K562 (cell line): ENCODE data around the gene RETREG2. TPM values are rescaled to one million over a fixed set of nuclear protein-coding genes. Genes with fewer than 3 reads are reported as not detected.

Source experiments
- BCL6 ChIP-seq: fragments of 250-450 bp; sonication (Bioruptor Pico); IDR thresholded peaks from 2 replicates; pipeline ENCODE4 v1.4.0; 2020
- BRCA1 ChIP-seq, 2 experiments: fragments of 450-650 bp in 1 of 2; sonication (generic) in 1 of 2; formaldehyde crosslinking in 1 of 2; IDR thresholded peaks; 2 replicates each; pipeline versions ENCODE4 v1.5.0 to v1.6.1; 2017 to 2020; ENCODE audit warnings: mild to moderate bottlenecking in 1 of 2, missing genetic modification reagents in 1 of 2
- CREB1 ChIP-seq, 2 experiments: sonication (generic) in 1 of 2; formaldehyde crosslinking in 1 of 2; IDR thresholded peaks; 2 replicates each; pipeline versions ENCODE4 v1.6.1 to v1.8.0; 2012 to 2022; ENCODE audit warnings: inconsistent platforms in 1 of 2, mild to moderate bottlenecking in 1 of 2, missing genetic modification reagents in 1 of 2, moderate library complexity in 1 of 2
- CREB3 ChIP-seq: fragments of 450-650 bp; conservative IDR thresholded peaks from 2 replicates; pipeline ENCODE4 v1.6.1; 2016; ENCODE audit warnings: missing genetic modification characterization, low read depth, mild to moderate bottlenecking, missing compliant biosample characterization, moderate library complexity
- DEAF1 ChIP-seq: fragments of 450-650 bp; formaldehyde crosslinking; IDR thresholded peaks from 2 replicates; pipeline ENCODE4 v1.4.0; 2020; ENCODE audit warnings: mild to moderate bottlenecking, moderate library complexity
- FOXJ3 ChIP-seq: sonication (generic); formaldehyde crosslinking; IDR thresholded peaks from 2 replicates; pipeline ENCODE4 v1.4.0; 2020; ENCODE audit warnings: mild to moderate bottlenecking, missing genetic modification reagents
- MTA1 ChIP-seq: fragments of 450-650 bp; IDR thresholded peaks from 2 replicates; pipeline ENCODE4 v1.6.1; 2017; ENCODE audit warnings: borderline replicate concordance
- NCOA2 ChIP-seq, 2 experiments: fragments of 450-650 bp; IDR thresholded peaks; 2 replicates each; pipeline ENCODE4 v1.6.1; 2018; ENCODE audit warnings: mild to moderate bottlenecking in 2 of 2, moderate library complexity in 1 of 2; ENCODE audit not compliant: partially characterized antibody in 2 of 2
- NCOA4 ChIP-seq: fragments of 450-650 bp; IDR thresholded peaks from 2 replicates; pipeline ENCODE4 v1.6.1; 2018; ENCODE audit warnings: mild to moderate bottlenecking; ENCODE audit not compliant: partially characterized antibody
- NCOR1 ChIP-seq: fragments of 450-650 bp; IDR thresholded peaks from 2 replicates; pipeline ENCODE4 v1.6.1; 2016; ENCODE audit warnings: mild to moderate bottlenecking, moderate library complexity
- NFE2 ChIP-seq: IDR thresholded peaks from 2 replicates; pipeline ENCODE4 v1.6.1; 2014; ENCODE audit warnings: antibody characterized with exemption, low read depth
- NKRF ChIP-seq: fragments of 450-650 bp; IDR thresholded peaks from 2 replicates; pipeline ENCODE4 v1.6.1; 2016; ENCODE audit warnings: borderline replicate concordance
- PCBP1 ChIP-seq: fragments of 200-400 bp; formaldehyde crosslinking; IDR thresholded peaks from 2 replicates; pipeline ENCODE4 v1.6.1; 2018; ENCODE audit warnings: mild to moderate bottlenecking, low read depth, low read length; ENCODE audit not compliant: poor library complexity, severe bottlenecking
- SIRT6 ChIP-seq: IDR thresholded peaks from one replicate; pipeline ENCODE4 v1.6.1; 2012; ENCODE audit warnings: low read depth, mild to moderate bottlenecking, control low read depth, inconsistent platforms, low read length, moderate library complexity
- TAF15 ChIP-seq: fragments of 200-400 bp; formaldehyde crosslinking; IDR thresholded peaks from 2 replicates; pipeline ENCODE4 v1.6.1; 2017; ENCODE audit warnings: mild to moderate bottlenecking, low read depth, low read length, moderate library complexity
- TFAP4 ChIP-seq: sonication (generic); formaldehyde crosslinking; IDR thresholded peaks from 2 replicates; pipeline ENCODE4 v1.8.0; 2022; ENCODE audit warnings: missing genetic modification reagents, mild to moderate bottlenecking, moderate library complexity, borderline replicate concordance
- XRCC4 ChIP-seq: IDR thresholded peaks from one replicate; pipeline ENCODE4 v1.6.1; 2011; ENCODE audit not compliant: insufficient read depth, insufficient read length; ENCODE audit errors: extremely low read depth
- ZEB2 ChIP-seq: fragments of 450-650 bp; IDR thresholded peaks from 2 replicates; pipeline ENCODE4 v1.6.1; 2016
- ZFP1 ChIP-seq: fragments of 450-650 bp; formaldehyde crosslinking; IDR thresholded peaks from 2 replicates; pipeline ENCODE4 v1.4.0; 2020; ENCODE audit warnings: mild to moderate bottlenecking, mixed read lengths
- ZNF699 ChIP-seq: fragments of 250-450 bp; sonication (Bioruptor Pico); IDR thresholded peaks from 2 replicates; pipeline ENCODE4 v1.8.0; 2021; ENCODE audit warnings: mild to moderate bottlenecking, moderate library complexity; ENCODE audit not compliant: insufficient replicate concordance
- ZNF79 ChIP-seq: fragments of 250-450 bp; sonication (Bioruptor Pico); IDR thresholded peaks from 2 replicates; pipeline ENCODE4 v1.4.0; 2020; ENCODE audit warnings: low read depth, mild to moderate bottlenecking, moderate library complexity
- polyA plus RNA-seq, 8 experiments: library from polyadenylated mRNA; depleted of rRNA in 4 of 8; stranded (reverse) in 5 of 8; unstranded in 3 of 8; fragments of >200 nt; fragmentation: Nextera tagmentation in 2 of 8; fragmentation: Illumina TruSeq in 1 of 8; extraction: Ambion mirVana in 2 of 8; extraction: Trizol in 1 of 8; gene quantifications; 2 replicates each; pipeline versions ENCODE4 v1.2.1 to v1.2.3, GENCODE V29; 2011 to 2014; ENCODE audit warnings: inconsistent platforms in 1 of 8, missing spikeins in 1 of 8
- total RNA-seq, 7 experiments: library from RNA; depleted of rRNA in 6 of 7; stranded (reverse); fragments of >200 nt in 6 of 7; fragmentation: Illumina TruSeq in 2 of 7; extraction: Trizol in 2 of 7; gene quantifications; 2 replicates each; pipeline versions ENCODE4 v1.2.1 to v1.2.3, GENCODE V29; 2011 to 2021; ENCODE audit warnings: low replicate concordance in 1 of 7

The RETREG2 gene
- total and polyA plus RNA-seq, 9 of the 15 experiments (the other 6 are each of a cell fraction or from before 2014, with no cell fraction given): 4.9 to 40.1 (median 19.2) TPM

- TF ChIP-seq MTA1: no peak
- peak; percentile 46 for TF ChIP-seq PCBP1
- TF ChIP-seq NKRF: no peak
- no peak for TF ChIP-seq TAF15
- TF ChIP-seq ZEB2: no peak
- no peak for TF ChIP-seq FOXJ3 (CRISPR knock-in tag)
- no peak for TF ChIP-seq BRCA1 (IDR thresholded peaks at IDR 0.05)
- no peak for TF ChIP-seq BRCA1 (CRISPR knock-in tag; IDR thresholded peaks at IDR 0.05)
- peak; percentile 83 for TF ChIP-seq CREB3 (tag)
- no peak for TF ChIP-seq BCL6 (CRISPR knock-in tag)
- TF ChIP-seq NFE2: no peak
- no peak for TF ChIP-seq NCOA4
- TF ChIP-seq NCOA2 (IDR thresholded peaks at IDR 0.05; ENCODE audit: partially characterized antibody in 2 of 2): no peak
- TF ChIP-seq ZNF79 (CRISPR knock-in tag): no peak
- no peak for TF ChIP-seq XRCC4
- TF ChIP-seq SIRT6: no peak
- no peak for TF ChIP-seq NCOR1
- TF ChIP-seq CREB1 (IDR thresholded peaks at IDR 0.05): peak; percentile 88
- TF ChIP-seq CREB1 (CRISPR knock-in tag; IDR thresholded peaks at IDR 0.05): peak; percentile 86
- no peak for TF ChIP-seq ZNF699 (CRISPR knock-in tag)
- TF ChIP-seq TFAP4 (CRISPR knock-in tag): peak; percentile 75; the same call in 1 of the 2 replicates
- TF ChIP-seq ZFP1 (CRISPR knock-in tag): no peak
- 0 out of 2 replicates have a peak, but pooled peaks have one; percentile 36 for TF ChIP-seq DEAF1
These were observed 51.4 kb downstream of the RETREG2 start, which contains the start of the genes ANKZF1 and ATG9A (continued) for GRCh38 chr2:219229305-219230058.
